ENCODE data around the gene RPL37A.
A peak's percentile ranks its signal among the peaks of the same experiment; 100 is the strongest.
"Not testable (repeated sequence)": the region's sequence is repeated elsewhere in the genome, so short reads cannot be mapped to it uniquely, and the experiment has no call there.

The RPL37A gene

GRCh38 chr2:216518566-216519119 lies 20.0 kb downstream of the RPL37A start:
- DNase-seq = not testable (repeated sequence)

DNA sequence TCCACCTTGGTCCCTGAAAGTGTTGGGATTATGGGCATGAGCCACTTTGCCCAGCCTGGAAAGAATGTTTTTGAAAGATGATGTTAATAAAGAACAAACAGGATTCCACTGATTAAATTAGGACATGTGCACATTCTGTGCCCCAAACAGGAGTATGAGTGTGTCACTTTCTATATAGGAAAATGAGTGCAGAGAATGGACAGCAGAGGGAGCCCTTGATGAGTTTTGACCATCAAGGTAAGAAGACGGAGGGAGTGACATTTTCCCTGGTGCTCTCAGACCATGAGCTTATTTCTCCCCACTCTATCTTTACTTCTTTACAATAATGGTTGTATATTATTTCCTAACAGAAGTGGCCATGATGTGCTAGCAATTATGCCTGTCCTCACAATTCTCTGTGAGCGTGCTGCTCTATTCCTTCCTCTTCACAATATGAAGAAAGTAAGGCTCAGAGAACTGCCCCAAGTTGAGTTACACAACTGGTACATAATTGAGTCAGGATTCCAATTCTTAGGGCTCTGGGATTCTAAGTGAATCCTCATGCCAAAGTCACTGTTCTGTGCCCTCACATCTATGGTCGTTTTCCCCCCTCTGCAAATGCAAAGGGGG lies 20.6 kb downstream of the RPL37A start:
- peak; percentile 47 to 90 (median 66) for DNase-seq

DNA sequence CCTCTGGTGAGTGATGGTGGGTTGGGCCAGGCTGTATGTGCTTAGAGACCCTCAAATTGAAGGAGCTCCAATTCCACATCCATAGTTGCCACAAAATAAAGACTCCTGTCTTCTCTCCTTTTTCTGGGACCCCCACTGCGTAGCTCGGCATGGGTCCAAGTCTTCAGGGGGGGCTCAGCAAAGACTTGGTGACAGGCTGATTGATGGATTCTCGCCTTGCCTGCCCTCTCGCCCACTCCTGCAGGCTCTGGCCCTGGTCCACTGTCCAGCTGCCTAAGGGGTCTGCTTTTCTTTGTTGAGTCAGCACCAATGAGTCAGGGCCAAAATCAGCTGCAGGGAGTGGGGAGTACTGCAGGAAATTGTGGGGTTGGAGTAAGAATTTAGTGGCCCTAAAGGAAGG lies 21.5 kb downstream of the RPL37A start:
- no peak for DNase-seq

GRCh38 chr2:216522892-216523502 lies 24.4 kb downstream of the RPL37A start:
- DNase-seq = no peak

- no peak for DNase-seq
These were observed 27.3 kb downstream of the RPL37A start for GRCh38 chr2:216525972-216526371.

DNA sequence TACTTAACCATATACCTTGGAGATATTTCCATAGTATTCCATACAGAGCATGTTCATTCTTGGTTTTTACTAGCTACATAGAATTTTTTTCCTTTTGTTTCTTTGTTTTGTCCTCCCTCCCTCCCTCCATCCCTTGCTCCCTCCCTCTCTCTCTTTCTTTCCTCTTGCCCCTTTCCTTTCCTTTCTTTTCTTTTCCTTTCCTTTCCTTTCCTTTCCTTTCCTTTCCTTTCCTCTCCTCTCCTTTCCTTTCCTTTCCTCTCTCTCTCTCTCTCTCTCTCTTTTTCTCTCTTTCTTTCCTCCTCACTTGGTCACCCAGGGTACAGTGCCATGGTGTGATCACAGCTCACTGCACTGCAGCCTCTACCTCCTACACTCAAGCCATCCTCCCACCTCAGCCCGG lies 28.3 kb downstream of the RPL37A start:
- no peak for DNase-seq

DNA sequence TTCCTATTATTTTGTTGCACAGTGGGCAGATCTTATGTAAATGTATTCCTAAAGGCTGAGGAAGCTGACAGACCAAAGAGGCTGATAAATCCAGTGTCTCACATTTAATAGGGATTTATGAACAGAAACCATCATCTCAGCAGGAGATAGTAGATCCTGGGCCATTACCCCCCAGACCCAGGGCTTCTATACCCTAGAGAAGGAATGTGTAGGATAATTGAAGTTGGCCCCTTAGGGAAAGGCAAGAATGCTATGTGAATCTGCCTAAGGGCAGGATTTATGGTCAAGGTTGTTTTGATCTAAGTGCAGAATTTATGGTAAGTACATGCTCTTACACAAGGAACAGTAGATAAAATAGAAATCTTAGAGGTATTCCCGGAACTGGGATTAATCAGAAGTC lies 29.0 kb downstream of the RPL37A start:
- no peak for DNase-seq

- DNase-seq = no peak
These were observed 33.9 kb downstream of the RPL37A start for GRCh38 chr2:216532562-216532961.

DNA sequence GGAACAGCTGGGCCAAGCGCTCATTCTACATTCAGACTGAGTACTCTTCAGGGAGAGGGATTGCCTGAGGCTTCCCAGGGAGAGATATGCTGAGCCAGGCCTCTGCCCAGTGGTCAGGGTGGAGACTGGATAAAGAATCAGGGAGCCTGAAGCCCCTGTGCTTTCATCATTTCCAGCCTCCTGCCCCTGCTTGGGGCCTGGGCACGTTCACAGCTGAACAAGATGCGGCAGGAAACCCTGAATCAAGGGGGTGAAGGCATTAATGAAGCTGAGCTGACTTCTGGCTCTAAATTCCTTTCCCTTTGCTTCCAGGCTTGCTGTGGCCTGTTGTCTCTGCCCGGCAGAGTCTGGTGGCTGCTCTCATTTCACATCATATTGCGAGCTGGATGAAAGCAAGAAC lies 35.0 kb downstream of the RPL37A start:
- DNase-seq = peak in 1 of 3 experiments; percentile 25

DNA sequence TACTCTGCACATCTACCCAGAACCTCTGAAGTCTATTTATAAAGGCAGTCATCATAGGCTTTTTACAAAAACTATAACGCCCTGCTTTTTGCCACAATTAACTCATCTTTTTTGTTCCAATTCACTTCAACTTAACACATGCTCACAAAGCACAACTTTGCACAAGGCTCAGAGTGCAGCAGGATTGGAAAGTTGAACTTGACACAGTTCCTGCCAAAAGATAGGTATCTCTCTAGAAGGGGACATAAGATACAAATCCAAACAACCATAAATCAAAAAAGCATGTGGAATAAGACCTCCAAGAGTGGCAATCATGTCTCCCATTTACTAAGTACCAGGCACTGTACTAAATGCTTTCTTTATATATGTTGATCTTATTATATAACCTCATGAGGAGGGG lies 36.2 kb downstream of the RPL37A start:
- no peak for DNase-seq

- DNase-seq = no peak
These were observed 36.9 kb downstream of the RPL37A start for GRCh38 chr2:216535454-216535995.

GRCh38 chr2:216536734-216537210 lies 38.1 kb downstream of the RPL37A start:
- DNase-seq = peak in 2 of 3 experiments; percentile 6 to 51

DNA sequence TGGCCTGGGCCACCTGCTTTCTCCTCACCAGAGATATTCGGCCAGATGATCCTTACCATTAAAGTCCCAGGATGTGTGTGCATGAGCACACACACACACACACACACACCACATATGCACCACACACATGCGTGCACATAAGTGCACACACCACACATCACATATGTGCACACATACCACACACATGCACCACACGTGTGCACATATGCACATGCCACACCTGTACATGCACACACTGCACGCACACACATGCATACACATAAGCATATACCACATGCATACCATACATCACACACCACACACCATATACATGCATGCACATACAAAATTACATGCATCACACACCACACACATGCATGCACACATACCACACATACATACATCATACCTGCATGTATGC lies 38.7 kb downstream of the RPL37A start:
- DNase-seq = no peak

GRCh38 chr2:216538538-216538937 lies 39.9 kb downstream of the RPL37A start:
- no peak for DNase-seq

DNA sequence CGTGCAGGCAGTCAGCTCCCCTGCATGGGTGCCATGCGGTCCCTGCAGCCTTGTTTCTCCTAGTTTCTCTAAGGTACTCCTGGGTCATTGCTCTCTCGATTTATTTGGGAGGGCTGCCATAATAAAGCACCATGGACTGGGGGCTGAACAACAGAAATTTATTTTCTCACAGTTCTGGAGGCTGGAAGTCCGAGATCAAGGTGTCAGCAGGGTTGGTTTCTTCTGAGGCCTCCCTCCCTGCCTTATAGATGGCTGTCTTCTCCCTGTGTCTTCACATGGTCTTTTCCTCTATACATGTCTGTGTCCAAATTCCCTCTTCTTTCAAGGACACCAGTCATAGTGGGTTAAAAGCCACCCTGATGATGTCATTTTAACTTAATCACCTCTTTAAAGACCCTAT lies 40.5 kb downstream of the RPL37A start:
- DNase-seq = no peak

GRCh38 chr2:216539791-216540241 lies 41.2 kb downstream of the RPL37A start:
- DNase-seq = peak in 2 of 3 experiments; percentile 83 to 93

- DNase-seq = no peak
These were observed 42.3 kb downstream of the RPL37A start for GRCh38 chr2:216540920-216541319.

DNA sequence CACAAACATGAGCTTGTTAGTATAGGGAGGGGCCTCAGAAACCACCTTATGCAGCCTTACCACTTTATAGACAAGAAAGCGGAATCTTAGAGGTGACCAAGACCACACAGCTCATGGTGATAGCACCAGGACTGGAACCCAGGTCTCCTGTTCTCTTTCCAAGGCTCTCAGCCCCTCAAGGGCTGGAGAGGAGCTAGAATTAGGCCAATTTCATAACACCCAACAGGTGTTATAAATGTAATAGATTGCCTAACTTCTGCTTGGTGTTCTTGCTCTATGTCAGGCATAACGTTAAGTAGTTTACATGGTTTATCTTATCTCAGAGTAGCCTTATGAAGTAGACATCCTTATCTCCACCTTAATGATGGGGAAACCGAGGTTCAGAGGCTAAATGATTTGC lies 42.9 kb downstream of the RPL37A start:
- no peak for DNase-seq

- DNase-seq = no peak
These were observed 46.7 kb downstream of the RPL37A start for GRCh38 chr2:216545359-216545758.

- peak in 1 of 3 experiments; percentile 19 for DNase-seq
These were observed 47.6 kb downstream of the RPL37A start for GRCh38 chr2:216546241-216546640.

DNA sequence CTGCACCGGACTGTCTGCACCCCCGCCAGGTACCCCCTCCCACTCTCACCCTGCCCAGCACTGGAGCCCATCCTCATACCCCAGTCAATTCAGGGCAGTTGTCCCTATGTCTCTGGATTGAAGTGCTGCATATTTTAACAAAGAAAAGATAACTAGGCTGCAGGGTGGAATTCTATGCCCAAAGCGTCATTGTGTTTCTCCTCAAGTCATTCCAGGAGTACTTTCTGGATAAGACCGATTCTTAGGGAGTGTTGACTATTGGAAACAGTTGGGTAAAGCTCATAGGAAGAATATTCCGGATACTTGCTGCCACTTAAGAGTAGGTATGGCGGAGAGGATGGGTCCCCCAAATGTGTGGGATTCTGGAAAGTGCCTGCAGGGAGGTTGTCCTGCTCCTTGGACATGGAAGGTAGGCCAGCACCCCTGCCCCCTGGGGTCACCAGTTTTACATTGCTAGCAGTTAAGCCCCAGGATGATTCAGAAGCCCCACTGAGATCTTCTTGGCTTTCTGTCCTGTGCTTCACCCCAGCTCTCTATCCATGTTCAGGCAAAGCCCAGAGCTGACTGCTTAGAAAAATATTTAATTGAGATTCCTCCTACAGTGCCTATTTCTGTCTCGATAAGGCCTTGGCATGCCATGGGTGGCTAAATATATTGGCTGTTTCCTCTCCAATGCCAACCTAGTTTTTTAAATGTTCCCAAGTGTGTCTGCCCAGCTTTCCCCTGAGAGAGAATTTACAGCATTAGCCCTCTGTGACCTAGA lies 48.2 kb downstream of the RPL37A start:
- DNase-seq = no peak

DNA sequence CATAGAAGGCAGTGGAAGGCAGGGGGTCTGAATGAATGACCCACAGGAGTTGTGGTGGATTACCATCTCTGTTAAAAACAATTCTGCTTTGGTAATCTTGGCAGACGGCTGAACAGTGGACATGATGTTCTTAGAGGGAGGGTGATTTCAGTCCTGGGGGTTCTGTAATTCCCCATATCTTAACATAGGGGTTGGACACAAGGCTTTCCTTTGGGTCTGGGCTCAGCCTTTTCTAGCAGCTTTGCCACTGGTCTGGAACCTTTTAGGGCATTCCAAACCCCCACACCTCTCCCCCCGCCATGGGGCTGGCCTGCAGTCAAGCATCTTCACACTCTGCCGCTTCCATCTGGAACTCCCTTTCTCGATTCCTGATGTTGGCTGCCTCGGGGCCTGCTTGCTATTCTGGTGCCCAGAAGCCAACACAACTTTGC lies 50.3 kb downstream of the RPL37A start:
- DNase-seq = no peak
